ENCODE data around the gene FAM171A1. TPM values are rescaled to one million over a fixed set of nuclear protein-coding genes. Genes with fewer than 3 reads are reported as not detected.

FAM171A1 gene
- total RNA-seq, 2 donors from 2014 or later: 16.3 to 24.2 TPM

GRCh38 chr10:15166325-15166724 is 204.8 kb downstream of the FAM171A1 start:
- TF ChIP-seq POLR2A (IDR thresholded peaks at IDR 0.05) (no peak), CTCF (IDR thresholded peaks at IDR 0.05) (no peak), POLR2AphosphoS5 (IDR thresholded peaks at IDR 0.05) (no peak)
- no peaks in the 10 kb centered on the region for H3K4me1 ChIP-seq (replicated peaks)
- WGBS: 21% methylated on average over 2 of the region's 2 CpGs
- no peak overlapping the region for H3K27ac ChIP-seq
- H3K9me3 ChIP-seq: no peaks in the 10 kb centered on the region
- no peaks in the 10 kb centered on the region for H3K27me3 ChIP-seq (replicated peaks; ENCODE audit: insufficient read depth)
- no peaks in the 10 kb centered on the region for H3K36me3 ChIP-seq
- H3K4me3 ChIP-seq: no peak overlapping the region
- intact Hi-C loops (cut with DNase I): loop anchor here (5.0 to 10.0 kb wide), 2 partner anchors 62 to 214 kb away; partner anchors contain the start of gene DCLRE1C
- DNase-seq (ENCODE audit: low spot score): no peak

- intact Hi-C loops (cut with DNase I): loop anchor here (10.0 kb wide), 1 partner anchor 59 kb away; no protein-coding TSS in a partner anchor
- Histone ChIP-seq H3K27ac (no peak overlapping the region), H3K4me3 (no peak overlapping the region), H3K36me3 (no peaks in the 10 kb centered on the region), H3K27me3 (replicated peaks; ENCODE audit: insufficient read depth) (no peaks in the 10 kb centered on the region), H3K4me1 (replicated peaks) (no peaks in the 10 kb centered on the region), H3K9me3 (no peaks in the 10 kb centered on the region)
- WGBS: 60% methylated on average over 2 of the region's 2 CpGs
- TF ChIP-seq POLR2A (IDR thresholded peaks at IDR 0.05) (no peak), POLR2AphosphoS5 (IDR thresholded peaks at IDR 0.05) (no peak), CTCF (IDR thresholded peaks at IDR 0.05) (no peak)
- DNase-seq (ENCODE audit: low spot score): no peak
Measured at GRCh38 chr10:15163253-15163828, 207.7 kb downstream of the FAM171A1 start.

Small RNA genes within 50 kb of the gene (small RNA-seq; reads per million reads assigned to genes)
- gene AL590365.1: 0 reads per million in 2 donors

Other genes with a start within 250 kb of the FAM171A1 start
- 10 to 100 TPM; 18.3 to 39.6 TPM for gene NMT2, start 202.6 kb downstream of the FAM171A1 start, total RNA-seq

All from prostate gland (tissue), 2 donors.